Transverse colon (tissue), 4 donors: ENCODE measurements around the gene DIRAS2. TPM values are rescaled to one million over a fixed set of nuclear protein-coding genes. Genes with fewer than 3 reads are reported as not detected.

Experiments
- DNase-seq: peaks from one replicate; pipeline ENCODE4 v3.0.0-alpha.2; 2019
- H3K27ac ChIP-seq, 4 donors: fragments of 200-600 bp; sonication (generic); 2 replicates each; pipeline ENCODE4 v1.5.1; 2016 to 2018; ENCODE audit warnings: inconsistent platforms in 4 of 4
- H3K27me3 ChIP-seq: fragments of 200-600 bp; sonication (generic); 2 replicates; pipeline ENCODE4 v1.5.1; 2017; ENCODE audit warnings: inconsistent platforms
- H3K36me3 ChIP-seq, 4 donors: fragments of 200-600 bp; sonication (generic); 2 replicates each; pipeline ENCODE4 v1.5.1; 2017 to 2019; ENCODE audit warnings: inconsistent platforms in 4 of 4
- H3K4me1 ChIP-seq, 4 donors: fragments of 200-600 bp; sonication (generic); 2 replicates each; pipeline ENCODE4 v1.5.1; 2017 to 2020; ENCODE audit warnings: inconsistent platforms in 4 of 4
- H3K4me3 ChIP-seq, 4 donors: fragments of 200-600 bp; sonication (generic); 1 replicate in 1 of 4; 2 replicates in 3 of 4; pipeline versions ENCODE4 v1.5.1 to v1.6.1; 2017 to 2019; ENCODE audit warnings: inconsistent platforms in 4 of 4
- H3K9me3 ChIP-seq, 2 donors: fragments of 200-600 bp; sonication (generic); 2 replicates each; pipeline ENCODE4 v1.5.1; 2017 to 2019; ENCODE audit warnings: inconsistent platforms in 2 of 2
- EP300 ChIP-seq: sonication (generic); formaldehyde crosslinking; IDR thresholded peaks from one replicate; pipeline ENCODE4 v1.6.1; 2017; ENCODE audit warnings: antibody characterized with exemption, low read depth
- POLR2A ChIP-seq: fragments of 450-650 bp; IDR thresholded peaks from one replicate; pipeline ENCODE4 v1.6.1; 2016; ENCODE audit warnings: antibody characterized with exemption, mild to moderate bottlenecking, moderate library complexity
- POLR2AphosphoS5 ChIP-seq, 3 donors: sonication (generic); formaldehyde crosslinking; IDR thresholded peaks; one replicate each; pipeline ENCODE4 v1.6.1; 2016; ENCODE audit warnings: antibody characterized with exemption in 3 of 3
- WGBS, 2 donors: methylation state at CpG; one replicate each; pipeline ENCODE4 v1.1.5; 2018; ENCODE audit warnings: low coverage in 1 of 2; 5-methylcytosine and 5-hydroxymethylcytosine counted together
- in situ Hi-C, 4 donors: fragments of 200-750 bp; cut with MboI; loops; one replicate each; pipeline versions ENCODE4 v1.15.0 to v1.15.1; 2017; ENCODE audit warnings: low sequenced_read_pairs in 3 of 4, low pct_ligation_motif_present in 1 of 4, low pct_unique_long_range_greater_than_20kb in 1 of 4
- intact Hi-C: fragments of 100-400 bp; cut with DNase I; formaldehyde crosslinking; loops from one replicate; pipeline ENCODE4 v1.15.1; 2023; ENCODE audit warnings: low total_unique reads
- total RNA-seq, 4 donors: library from RNA; depleted of rRNA; stranded (reverse); fragments of >200 nt; gene quantifications; one replicate each; pipeline ENCODE4 v1.1.0, GENCODE V29; 2016
- TF ChIP-seq, protein P1 (sequence below), 5 experiments: fragments of 200-600 bp in 3 of 5; fragments of 450-650 bp in 2 of 5; sonication (generic) in 3 of 5; IDR thresholded peaks; 1 replicate in 2 of 5; 2 replicates in 3 of 5; pipeline ENCODE4 v1.5.1; 2016 to 2017; ENCODE audit warnings: antibody characterized with exemption in 5 of 5, inconsistent platforms in 3 of 5, mild to moderate bottlenecking in 2 of 5, moderate library complexity in 1 of 5

DIRAS2 gene
- total RNA-seq, 4 donors from 2014 or later, result 0.14 TPM; not detected in 3

- WGBS, 2 donors, result 92 to 95% methylated on average over 8 to 17 of the region's 18 CpGs
Measured at GRCh38 chr9:90613502-90613901, 29.1 kb downstream of the DIRAS2 start.

GRCh38 chr9:90612957-90613356, 29.7 kb downstream of the DIRAS2 start:
- no peak overlapping the region for H3K4me3 ChIP-seq
- no peaks in the 10 kb centered on the region for H3K36me3 ChIP-seq
- H3K27me3 ChIP-seq, result no peaks in the 10 kb centered on the region
- no peak for DNase-seq
- in situ Hi-C loops, result no loop called here
- no peaks in the 10 kb centered on the region for H3K9me3 ChIP-seq
- no peaks in the 10 kb centered on the region for H3K4me1 ChIP-seq
- no peak overlapping the region for H3K27ac ChIP-seq
- intact Hi-C loops, result no loop called here
- WGBS, 2 donors, result 94% methylated on average over 14 of the region's 14 CpGs; no CpG with 5 or more reads in 1 of the 2 donors
- TF ChIP-seq POLR2AphosphoS5 (IDR thresholded peaks at IDR 0.05), result no peak

More at GRCh38 chr9:90613502-90613901, 29.1 kb downstream of the DIRAS2 start:
- Histone ChIP-seq H3K4me3 (no peak overlapping the region), H3K9me3 (no peaks in the 10 kb centered on the region), H3K4me1 (no peaks in the 10 kb centered on the region), H3K27ac (no peak overlapping the region), H3K27me3 (no peaks in the 10 kb centered on the region), H3K36me3 (no peaks in the 10 kb centered on the region)
- intact Hi-C loops (no loop called here), in situ Hi-C loops (no loop called here)
- no peak for DNase-seq
- TF ChIP-seq, protein P1, sequence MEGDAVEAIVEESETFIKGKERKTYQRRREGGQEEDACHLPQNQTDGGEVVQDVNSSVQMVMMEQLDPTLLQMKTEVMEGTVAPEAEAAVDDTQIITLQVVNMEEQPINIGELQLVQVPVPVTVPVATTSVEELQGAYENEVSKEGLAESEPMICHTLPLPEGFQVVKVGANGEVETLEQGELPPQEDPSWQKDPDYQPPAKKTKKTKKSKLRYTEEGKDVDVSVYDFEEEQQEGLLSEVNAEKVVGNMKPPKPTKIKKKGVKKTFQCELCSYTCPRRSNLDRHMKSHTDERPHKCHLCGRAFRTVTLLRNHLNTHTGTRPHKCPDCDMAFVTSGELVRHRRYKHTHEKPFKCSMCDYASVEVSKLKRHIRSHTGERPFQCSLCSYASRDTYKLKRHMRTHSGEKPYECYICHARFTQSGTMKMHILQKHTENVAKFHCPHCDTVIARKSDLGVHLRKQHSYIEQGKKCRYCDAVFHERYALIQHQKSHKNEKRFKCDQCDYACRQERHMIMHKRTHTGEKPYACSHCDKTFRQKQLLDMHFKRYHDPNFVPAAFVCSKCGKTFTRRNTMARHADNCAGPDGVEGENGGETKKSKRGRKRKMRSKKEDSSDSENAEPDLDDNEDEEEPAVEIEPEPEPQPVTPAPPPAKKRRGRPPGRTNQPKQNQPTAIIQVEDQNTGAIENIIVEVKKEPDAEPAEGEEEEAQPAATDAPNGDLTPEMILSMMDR (IDR thresholded peaks at IDR 0.05), result no peak
- TF ChIP-seq POLR2AphosphoS5 (IDR thresholded peaks at IDR 0.05) (no peak), POLR2A (no peak), EP300 (no peak)

DNA sequence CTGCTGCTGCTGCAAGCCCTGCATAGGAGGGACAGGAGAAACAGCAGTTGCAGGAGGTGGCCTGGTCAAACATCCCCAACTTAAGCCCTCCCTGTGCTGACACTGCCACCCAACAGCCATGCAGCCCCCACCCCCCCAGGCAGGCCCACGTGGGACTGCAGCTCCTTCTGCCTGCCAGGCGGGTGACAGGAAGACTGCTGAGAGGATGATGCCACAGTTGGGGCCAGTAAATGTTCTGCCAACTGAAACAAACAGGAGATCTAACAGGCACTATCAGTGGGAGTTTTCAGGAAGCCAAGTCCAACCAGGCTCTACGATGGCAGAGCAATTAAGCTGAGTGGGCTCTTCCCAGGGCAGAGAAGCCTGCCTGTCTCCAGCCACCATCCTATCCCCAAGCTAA, 31.1 kb downstream of the DIRAS2 start:
- Histone ChIP-seq H3K4me3 (no peak overlapping the region), H3K36me3 (no peaks in the 10 kb centered on the region), H3K27me3 (no peaks in the 10 kb centered on the region), H3K27ac (no peak overlapping the region), H3K9me3 (no peaks in the 10 kb centered on the region), H3K4me1 (no peaks in the 10 kb centered on the region)
- no peak for TF ChIP-seq EP300
- no peak for TF ChIP-seq POLR2AphosphoS5 (IDR thresholded peaks at IDR 0.05)
- TF ChIP-seq POLR2A, result no peak
- TF ChIP-seq, protein P1 (IDR thresholded peaks at IDR 0.05), result no peak
- no peak for DNase-seq
- in situ Hi-C loops, result no loop called here
- intact Hi-C loops, result no loop called here
- 20 to 63% methylated on average over 1 to 2 of the region's 3 CpGs for WGBS, 2 donors

- 84 to 87% methylated on average over 5 to 7 of the region's 7 CpGs for WGBS, 2 donors
- Histone ChIP-seq H3K27ac (no peak overlapping the region), H3K4me1 (no peaks in the 10 kb centered on the region), H3K4me3 (no peak overlapping the region), H3K27me3 (no peaks in the 10 kb centered on the region), H3K36me3 (no peaks in the 10 kb centered on the region), H3K9me3 (no peaks in the 10 kb centered on the region)
- intact Hi-C loops (no loop called here), in situ Hi-C loops (no loop called here)
- TF ChIP-seq POLR2AphosphoS5 (IDR thresholded peaks at IDR 0.05), result no peak
- TF ChIP-seq, protein P1 (IDR thresholded peaks at IDR 0.05), result no peak
- TF ChIP-seq POLR2A, result no peak
- no peak for TF ChIP-seq EP300
- no peak for DNase-seq
Measured at GRCh38 chr9:90611121-90611520, 31.5 kb downstream of the DIRAS2 start.
